Activated CD8-positive, alpha-beta memory T cell treated with anti-CD3 and anti-CD28 coated beads, Interleukin-2, amount 50 U/mL, for 1 hour (primary cell): Measurements from ENCODE around the gene B3GNT5.

Experiments
- DNase-seq: peaks from one replicate; pipeline ENCODE4 v3.0.0-alpha.2; 2020; ENCODE audit errors: extremely low read depth

B3GNT5 gene

DNA sequence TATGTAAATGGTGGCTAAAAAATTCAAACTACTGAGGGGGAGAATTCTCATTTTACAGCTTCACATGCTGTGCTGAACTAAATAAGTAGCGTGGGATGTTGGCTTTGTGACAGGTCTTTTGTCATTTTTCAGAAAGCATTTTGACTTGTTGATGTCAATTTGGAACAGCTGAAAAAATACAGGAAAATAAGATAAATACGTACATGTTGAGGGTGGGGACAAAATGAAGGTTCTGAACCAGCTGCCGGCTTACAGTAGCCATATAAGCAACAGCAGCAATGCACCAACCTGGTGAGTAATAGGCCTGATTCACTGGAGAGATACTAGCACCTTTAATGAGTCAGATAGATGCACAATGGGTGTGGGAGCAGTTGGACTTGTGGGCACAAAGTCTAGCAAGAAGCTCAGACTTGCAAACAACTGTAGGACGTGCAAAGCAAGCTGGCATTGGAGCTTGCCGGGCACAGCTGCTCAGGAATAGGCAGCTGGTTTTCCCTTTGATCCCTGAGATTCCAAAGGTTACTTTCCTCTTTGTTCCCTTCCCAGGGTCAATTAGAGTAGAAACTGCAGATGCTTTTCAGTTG lies 12.9 kb downstream of the B3GNT5 start:
- no peak for DNase-seq

DNA sequence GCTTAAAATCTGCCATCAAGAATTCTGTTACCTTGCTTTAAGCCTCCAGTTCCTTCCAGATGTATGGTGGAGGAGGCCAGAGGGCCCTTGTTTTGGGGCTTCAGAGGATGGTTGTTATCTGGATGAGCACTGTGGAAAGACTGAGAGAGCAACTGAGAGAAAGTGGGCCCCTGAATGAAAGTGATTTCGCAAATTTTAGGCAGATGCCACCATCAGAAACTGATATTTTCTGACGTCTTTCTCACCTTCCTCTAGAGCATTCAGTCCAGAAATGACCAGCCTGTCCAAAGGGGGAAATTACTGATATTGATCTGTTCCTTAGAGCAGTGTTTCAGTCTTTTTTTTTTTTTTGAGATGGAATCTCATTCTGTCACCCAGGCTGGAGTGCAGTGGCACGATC lies 13.4 kb downstream of the B3GNT5 start:
- DNase-seq: no peak

DNA sequence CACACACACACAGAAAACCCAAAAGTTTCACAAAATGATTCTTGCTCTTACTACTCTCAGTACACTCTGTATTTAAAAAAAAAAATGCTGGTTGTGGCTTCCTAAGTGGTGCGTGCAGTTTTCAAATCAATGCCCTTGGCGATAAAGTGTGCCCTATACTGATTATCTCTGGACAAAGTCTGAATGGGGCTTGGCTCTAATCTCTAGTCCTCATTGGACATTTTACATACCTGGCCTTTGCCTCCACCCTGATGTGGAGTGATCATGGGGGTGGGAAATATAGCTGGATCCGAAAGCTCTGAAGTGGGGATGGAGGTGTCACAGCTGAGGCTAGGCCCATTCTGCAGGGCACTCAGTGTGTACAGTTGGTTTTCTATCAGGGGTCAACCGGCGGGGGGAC lies 14.1 kb downstream of the B3GNT5 start:
- no peak for DNase-seq

DNA sequence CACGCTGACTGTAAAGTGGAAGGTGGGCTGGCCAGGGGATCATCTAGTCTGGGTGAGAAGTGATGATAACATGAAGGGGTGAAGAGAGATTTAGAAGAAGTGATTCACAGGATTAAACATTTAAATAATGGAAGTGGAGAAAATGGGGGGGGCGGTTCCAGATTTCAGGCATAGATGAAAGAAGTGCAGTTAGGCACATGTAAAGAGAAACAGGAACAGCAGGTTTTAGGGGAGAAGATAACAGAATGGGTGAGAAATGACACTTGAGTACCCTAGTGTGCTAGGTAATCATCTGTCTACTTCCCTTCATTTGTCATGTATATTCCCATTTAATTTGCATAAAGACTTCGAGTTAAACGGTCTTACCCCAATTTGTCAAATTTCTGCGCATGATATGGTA lies 15.3 kb downstream of the B3GNT5 start:
- DNase-seq: no peak

DNA sequence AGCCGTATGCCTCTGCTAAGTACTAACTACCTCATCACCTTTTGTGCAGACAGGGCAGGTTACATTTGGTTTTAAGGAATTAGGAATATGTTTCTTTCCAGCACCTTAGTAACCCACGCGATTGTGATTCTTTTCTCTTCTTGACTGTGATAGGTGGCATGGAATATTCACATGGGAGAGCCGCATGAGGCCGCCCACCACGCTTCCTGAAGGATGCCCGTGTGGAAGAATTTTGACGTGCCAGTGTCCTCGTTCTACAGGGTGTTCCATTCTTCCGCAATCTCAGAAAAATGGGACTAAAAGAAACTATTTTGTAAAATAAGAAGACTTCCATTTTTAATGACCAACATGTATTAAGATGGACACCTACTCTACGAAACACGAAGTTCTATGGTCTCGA lies 16.3 kb downstream of the B3GNT5 start:
- no peak for DNase-seq

DNA sequence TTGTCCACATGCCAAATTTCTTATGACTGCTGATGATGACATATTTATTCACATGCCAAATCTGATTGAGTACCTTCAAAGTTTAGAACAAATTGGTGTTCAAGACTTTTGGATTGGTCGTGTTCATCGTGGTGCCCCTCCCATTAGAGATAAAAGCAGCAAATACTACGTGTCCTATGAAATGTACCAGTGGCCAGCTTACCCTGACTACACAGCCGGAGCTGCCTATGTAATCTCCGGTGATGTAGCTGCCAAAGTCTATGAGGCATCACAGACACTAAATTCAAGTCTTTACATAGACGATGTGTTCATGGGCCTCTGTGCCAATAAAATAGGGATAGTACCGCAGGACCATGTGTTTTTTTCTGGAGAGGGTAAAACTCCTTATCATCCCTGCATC lies 17.3 kb downstream of the B3GNT5 start:
- DNase-seq: no peak

DNA sequence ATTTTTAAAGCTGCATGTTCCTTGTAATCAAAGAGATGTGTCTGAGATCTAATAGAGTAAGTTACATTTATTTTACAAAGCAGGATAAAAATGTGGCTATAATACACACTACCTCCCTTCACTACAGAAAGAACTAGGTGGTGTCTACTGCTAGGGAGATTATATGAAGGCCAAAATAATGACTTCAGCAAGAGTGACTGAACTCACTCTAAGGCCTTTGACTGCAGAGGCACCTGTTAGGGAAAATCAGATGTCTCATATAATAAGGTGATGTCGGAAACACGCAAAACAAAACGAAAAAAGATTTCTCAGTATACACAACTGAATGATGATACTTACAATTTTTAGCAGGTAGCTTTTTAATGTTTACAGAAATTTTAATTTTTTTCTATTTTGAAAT lies 19.1 kb downstream of the B3GNT5 start:
- no peak for DNase-seq

DNA sequence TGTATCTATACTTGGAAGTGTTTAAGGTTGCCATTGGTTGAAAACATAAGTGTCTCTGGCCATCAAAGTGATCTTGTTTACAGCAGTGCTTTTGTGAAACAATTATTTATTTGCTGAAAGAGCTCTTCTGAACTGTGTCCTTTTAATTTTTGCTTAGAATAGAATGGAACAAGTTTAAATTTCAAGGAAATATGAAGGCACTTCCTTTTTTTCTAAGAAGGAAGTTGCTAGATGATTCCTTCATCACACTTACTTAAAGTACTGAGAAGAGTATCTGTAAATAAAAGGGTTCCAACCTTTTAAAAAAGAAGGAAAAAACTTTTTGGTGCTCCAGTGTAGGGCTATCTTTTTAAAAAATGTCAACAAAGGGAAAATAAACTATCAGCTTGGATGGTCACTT lies 19.7 kb downstream of the B3GNT5 start:
- no peak for DNase-seq

DNA sequence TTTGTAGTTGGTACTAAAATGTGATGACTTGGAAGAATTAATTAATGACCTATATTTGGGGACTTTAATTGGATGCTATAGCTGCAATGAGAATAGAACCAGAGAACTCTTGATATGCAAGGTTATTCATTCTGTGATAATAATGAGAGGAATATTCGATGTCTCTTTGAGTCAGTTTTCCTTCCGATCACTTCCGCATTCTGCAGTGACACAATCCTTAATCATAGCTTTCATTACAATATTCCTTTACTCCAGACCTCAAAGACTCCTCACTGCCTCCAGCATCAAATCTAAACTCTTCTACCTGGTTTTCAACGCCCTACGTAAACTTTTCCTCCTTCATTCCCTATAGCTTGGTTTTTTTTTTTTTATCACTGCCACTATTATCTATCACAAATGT lies 21.6 kb downstream of the B3GNT5 start:
- no peak for DNase-seq

DNA sequence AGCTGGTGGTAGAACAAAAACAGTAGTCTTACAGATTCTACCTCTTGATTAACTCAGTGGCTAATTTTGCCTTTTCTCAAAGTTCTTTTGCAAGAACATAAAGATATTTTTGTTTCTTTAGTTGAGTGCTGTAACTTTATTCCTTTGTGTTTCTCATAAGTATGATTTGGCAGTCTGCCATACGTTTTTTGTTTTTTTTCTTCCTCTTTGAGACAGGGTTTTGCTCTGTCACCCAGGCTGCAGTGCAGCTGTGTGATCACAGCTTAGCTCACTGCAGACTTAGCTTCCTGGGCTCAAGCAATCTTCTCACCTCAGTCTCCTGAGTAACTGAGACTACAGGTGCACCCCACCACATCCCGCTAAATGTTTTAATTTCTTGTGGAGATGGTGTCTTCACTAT lies 22.4 kb downstream of the B3GNT5 start:
- no peak for DNase-seq

DNA sequence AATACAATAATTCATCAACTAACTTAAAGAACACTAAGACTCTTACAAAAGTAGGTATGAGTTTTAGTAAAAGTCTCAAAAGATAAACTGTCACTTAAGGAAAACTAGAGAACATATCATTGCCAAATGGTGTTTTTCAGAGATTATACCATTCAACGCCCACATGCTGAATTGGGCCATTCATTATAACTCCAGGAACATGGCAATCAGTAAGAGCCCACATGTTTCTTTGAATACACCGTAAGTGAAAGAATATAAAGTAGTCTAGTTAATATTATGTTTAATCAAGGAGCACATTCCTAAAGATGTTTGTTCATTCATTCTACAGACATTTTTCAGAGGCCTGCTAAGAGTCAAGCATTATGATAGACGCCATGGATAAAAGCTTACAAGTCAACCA lies 22.9 kb downstream of the B3GNT5 start:
- DNase-seq: no peak

DNA sequence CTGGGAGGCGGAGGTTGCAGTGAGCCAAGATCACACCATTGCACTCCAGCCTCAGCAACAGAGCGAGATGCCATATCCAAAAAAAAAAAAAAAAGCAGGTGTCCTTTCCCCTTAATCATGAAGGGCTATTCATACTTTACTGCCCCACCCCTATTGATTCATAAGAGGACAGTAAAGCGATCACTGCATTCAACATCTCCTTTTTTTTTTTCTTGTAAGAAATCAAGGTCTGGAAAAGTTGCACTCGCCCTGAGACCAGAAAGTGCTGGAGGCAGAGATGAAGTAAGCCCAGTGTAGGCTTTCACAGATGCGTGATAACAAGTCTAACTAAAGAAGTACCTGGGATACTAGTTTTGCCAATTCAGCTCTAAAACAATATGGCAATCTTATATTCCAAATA lies 24.2 kb downstream of the B3GNT5 start:
- DNase-seq: no peak

DNA sequence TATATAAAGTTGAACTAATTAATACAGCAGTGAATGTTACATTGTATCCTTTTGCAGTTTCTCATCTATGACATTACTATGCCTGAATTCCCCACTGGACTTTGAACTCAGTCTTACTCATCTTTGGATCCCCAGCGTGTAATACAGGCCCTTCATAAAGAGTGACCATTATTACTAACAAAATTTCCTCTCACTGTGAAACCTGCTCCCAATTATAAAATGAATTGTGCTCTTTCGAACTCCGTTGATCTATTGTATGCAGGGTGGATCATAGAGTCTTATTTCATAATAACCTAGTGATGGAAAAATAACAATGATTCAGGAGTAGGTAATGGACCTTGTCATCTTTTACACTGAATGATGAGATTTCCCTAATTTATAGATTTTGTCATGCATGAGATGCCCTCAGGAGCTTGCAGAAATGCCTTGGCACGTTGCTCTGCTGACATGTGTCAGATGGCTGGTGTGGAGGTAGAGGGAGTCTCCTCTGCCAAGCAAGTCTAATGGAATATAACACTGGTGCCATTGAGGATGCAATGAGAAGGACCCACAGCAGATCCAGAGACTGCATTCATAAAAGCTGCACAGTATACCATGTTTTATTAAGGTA lies 25.5 kb downstream of the B3GNT5 start:
- DNase-seq: no peak

DNA sequence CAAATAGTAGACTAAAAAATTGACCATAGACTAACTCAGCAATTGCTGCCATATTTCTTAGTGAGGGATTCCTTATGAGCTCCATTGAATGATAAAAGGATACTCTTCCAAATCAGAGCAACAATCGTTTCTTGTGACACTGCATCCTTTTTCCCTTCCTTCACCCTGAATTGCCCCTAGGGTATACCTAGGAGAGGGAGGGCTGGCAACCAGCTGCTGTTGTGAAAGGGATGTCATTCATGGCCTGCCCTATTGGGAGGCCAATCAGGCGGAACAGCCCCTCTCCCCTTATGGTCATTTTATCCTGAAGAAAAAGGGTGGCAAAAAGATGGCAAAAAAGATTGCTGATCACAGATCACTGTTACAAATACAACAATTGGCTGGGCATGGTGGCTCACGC lies 26.3 kb downstream of the B3GNT5 start:
- DNase-seq: no peak

DNA sequence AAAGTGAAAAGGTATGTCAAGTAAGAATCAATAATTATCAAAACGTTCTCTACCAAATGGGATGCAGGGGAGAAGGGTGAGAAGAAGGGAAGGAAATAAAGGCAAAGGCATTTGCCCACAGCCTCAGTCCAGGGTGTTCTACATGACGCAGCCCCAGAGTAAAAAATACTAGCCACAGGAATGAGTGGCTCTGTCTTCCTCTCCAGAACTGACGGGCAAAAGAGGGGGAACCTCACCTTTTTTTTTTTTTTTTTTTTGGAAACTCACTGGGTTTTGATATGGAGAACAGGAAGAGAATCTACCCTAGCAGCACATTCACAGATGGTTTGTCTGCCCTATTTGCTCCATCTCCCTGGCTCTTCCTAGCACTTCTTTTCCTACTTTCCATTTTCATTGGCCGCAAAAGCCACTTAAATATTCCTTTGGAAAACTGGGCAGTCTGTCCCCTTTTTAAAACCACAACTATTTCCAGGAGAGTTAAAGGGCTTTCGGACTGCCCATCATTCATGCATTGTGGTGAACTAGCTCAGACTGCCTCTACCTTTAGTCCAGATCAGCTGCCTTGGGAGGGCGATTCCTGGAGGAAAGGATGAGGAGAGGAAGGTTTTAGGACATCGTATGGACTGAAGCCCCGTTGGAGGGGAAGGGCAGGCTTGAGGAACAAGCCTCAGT lies 28.2 kb downstream of the B3GNT5 start:
- no peak for DNase-seq

DNA sequence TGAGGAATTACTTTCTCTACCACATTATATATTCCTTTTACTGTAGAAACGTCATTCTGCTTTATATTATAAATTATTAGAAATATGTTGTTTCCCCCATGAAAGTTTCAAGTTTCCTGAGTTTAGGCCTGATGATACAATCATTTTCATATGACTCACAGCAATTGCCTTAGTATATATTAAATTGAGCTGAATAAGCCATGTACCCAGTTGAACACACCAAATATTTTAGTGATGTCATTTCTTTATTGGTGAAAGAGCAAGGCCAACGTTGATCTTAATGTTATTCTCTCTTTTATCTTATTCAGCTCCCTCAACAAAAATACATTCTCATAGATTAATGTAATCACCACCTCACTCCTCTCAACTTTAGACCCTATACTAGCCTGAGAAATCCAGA lies 30.8 kb downstream of the B3GNT5 start:
- no peak for DNase-seq

DNA sequence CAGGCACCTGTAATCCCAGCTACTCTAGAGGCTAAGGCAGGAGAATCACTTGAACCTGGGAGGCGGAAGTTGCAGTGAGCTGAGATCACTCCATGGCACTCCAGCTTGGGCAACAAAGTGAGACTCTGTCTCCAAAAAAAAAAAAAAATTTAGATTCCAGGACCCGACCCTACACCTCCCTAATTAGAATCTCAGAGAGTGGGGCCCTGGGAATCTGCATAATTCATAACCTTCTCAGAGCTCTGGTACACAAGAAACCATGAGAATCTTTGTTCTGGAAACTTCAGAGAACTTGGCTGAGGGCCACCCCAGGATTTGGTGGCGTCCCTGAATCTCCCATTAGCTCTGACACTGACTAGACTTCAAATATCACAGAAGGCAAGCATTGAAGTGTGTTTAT lies 31.5 kb downstream of the B3GNT5 start:
- no peak for DNase-seq

DNA sequence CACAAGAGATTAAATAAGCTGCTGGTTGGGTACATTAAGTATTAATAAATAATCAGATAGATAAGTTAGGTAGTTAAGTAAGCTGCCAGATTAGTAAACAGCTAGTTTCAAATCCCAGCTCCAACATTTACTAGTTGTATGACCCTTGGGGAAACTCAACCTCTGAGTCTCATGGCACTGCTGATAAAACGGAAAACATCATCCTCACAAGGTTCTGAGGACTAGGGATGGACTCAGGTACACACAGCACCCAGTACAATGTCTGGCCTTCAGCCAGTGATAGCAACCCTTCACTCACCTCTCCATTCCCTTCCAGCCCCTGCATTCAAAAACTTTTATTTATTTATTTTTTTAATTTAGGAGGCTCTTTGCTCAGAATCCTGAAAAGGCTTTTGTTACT lies 32.3 kb downstream of the B3GNT5 start:
- DNase-seq: no peak

DNA sequence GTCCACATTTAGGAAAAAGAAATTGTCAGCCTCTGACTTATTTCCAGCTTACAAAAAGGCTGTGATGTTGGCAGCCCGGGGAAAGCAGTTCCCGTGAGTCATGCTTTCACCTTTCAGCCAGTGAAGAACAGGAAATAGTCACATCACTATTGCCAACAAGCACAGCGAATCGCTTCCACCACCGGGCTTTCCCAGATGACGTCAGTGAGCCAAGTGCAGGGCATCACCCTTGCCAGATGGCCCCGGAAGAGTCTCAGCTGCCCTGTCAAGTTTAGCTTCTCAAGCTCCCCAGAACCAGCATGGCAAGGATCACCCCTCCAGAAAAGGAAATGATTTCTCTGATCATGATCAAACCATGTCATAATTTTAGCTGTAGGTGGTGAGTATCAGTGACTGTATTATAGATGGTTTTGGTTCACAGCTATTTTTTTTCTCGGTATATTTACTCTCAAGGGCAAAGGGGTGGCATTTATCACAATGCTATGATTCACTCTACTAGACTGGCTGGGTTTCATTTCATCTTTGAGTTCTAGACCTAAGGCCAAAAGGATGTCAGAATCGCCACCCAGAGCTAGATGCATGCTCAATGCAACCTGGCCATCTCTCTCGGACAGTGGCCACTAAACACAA lies 32.9 kb downstream of the B3GNT5 start:
- DNase-seq: peak; percentile 96

DNA sequence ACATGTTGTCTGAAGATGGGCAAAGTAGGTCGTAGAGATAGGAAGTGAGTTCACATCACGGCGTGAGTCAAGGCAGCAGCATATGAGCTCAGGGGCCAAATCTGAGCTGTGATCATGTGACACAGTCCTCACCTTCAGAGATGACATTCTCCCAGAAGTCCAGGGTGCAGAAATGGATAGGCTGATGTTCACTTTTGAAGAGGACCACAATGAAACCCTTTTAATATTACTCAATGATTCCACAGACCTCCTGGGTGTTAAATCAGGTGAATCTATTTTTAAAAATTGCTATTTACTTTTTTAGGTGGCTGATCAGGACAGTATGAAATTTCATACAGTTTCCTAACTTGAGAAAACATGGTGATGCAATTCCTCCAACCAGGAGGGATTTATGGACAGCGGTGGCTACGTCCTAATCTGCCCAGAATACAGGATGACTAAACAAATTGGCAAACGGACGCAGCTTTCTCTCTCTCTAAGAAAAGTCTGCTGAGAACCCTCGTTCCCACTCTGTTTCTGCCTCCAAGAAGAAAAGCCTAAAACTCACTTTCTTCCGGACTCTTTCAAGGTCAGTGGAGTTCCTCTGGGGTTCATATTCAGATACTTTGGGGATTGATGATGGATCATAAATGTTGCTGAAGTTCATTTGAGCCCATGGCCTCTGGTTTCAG lies 34.4 kb downstream of the B3GNT5 start:
- no peak for DNase-seq

DNA sequence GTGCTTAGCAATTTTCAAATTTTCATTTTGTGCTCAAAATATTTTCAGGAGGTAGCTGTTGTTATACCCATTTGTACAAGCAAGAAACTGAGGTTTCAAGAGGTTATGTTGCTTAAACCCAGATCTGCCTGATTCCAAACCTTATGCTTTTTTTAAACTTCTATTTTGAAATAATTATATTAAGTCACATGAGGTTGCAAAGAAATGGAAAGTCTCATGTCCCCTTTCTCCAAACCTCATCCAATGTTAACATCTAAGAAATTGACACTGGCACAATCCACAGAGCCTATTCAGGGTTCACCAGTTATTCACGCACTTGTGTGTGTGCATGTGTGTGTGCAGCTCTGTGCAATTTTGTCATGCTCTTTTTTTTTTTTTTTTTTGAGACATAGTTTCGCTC lies 35.1 kb downstream of the B3GNT5 start:
- no peak for DNase-seq

DNA sequence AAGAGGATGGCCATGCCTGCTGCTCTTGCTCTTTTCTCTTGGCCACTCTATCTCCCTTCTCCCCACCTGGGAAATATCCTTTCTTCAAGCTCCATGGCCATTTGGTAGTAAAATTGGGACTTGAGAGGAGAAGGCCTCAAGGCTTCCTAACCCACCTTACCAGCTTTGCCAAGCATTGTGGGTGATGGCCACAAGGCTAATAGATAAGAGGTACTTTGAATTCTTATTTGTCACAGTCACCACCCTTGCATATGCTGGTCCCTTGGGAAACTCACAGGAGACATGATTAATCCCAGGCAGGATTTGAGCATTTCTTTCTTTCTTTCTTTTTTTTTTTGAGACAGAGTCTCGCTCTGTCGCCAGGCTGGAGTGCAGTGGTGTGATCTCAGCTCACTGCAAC lies 37.2 kb downstream of the B3GNT5 start:
- DNase-seq: no peak
